HUES64 (cell line): ENCODE data around the gene WDR41.
"Not testable (repeated sequence)": the region's sequence is repeated elsewhere in the genome, so short reads cannot be mapped to it uniquely, and the experiment has no call there.

ENCODE experiments used
- H3K27ac ChIP-seq: 2 replicates; pipeline ENCODE4 v1.7.0; 2013; ENCODE audit warnings: low read depth, low read length, inconsistent platforms
- H3K27me3 ChIP-seq: 2 replicates; pipeline ENCODE4 v1.6.1; 2013; ENCODE audit warnings: mild to moderate bottlenecking, low read length; ENCODE audit not compliant: insufficient read depth
- H3K36me3 ChIP-seq: 2 replicates; pipeline ENCODE4 v1.6.1; 2013; ENCODE audit warnings: mild to moderate bottlenecking, low read length; ENCODE audit not compliant: insufficient read depth
- H3K4me1 ChIP-seq: 2 replicates; pipeline ENCODE4 v1.6.1; 2013; ENCODE audit warnings: mild to moderate bottlenecking, low read length, moderate library complexity; ENCODE audit not compliant: insufficient read depth
- H3K4me3 ChIP-seq: 2 replicates; pipeline ENCODE4 v1.5.1; 2013; ENCODE audit warnings: mild to moderate bottlenecking, low read length, moderate library complexity
- H3K9ac ChIP-seq: 2 replicates; pipeline ENCODE4 v1.6.1; 2013; ENCODE audit warnings: mild to moderate bottlenecking, low read depth, low read length
- H3K9me3 ChIP-seq: 2 replicates; pipeline ENCODE4 v1.6.1; 2013; ENCODE audit warnings: low read depth, low read length; ENCODE audit not compliant: insufficient read depth
- WGBS: fragments of 150-250, 120-280 bp; methylation state at CpG from one replicate; pipeline ENCODE4 v1.1.7; 2013; ENCODE audit warnings: missing lambda C conversion rate; 5-methylcytosine and 5-hydroxymethylcytosine counted together

WDR41 gene

GRCh38 chr5:77400645-77401044 lies 91.5 kb downstream of the WDR41 start:
- 100% methylated on average over 1 of the region's 1 CpG for WGBS
- H3K27ac ChIP-seq, result no peak overlapping the region
- no peak overlapping the region for H3K4me3 ChIP-seq
- no peaks in the 10 kb centered on the region for H3K36me3 ChIP-seq
- H3K27me3 ChIP-seq, result no peaks in the 10 kb centered on the region
- H3K9ac ChIP-seq, result no peak overlapping the region
- no peaks in the 10 kb centered on the region for H3K9me3 ChIP-seq
- H3K4me1 ChIP-seq, result peaks cover 7% of the 10 kb centered on the region; the same call in 1 of the 2 replicates

- Histone ChIP-seq H3K4me3 (no peak overlapping the region), H3K27me3 (no peaks in the 10 kb centered on the region), H3K36me3 (no peaks in the 10 kb centered on the region), H3K27ac (no peak overlapping the region), H3K9me3 (no peaks in the 10 kb centered on the region), H3K9ac (no peak overlapping the region), H3K4me1 (peaks cover 7% of the 10 kb centered on the region; the same call in 1 of the 2 replicates)
- WGBS, result 90% methylated on average over 8 of the region's 8 CpGs
Observed at GRCh38 chr5:77398896-77399295, 93.2 kb downstream of the WDR41 start.

- no peaks in the 10 kb centered on the region for H3K27me3 ChIP-seq
- no peaks in the 10 kb centered on the region for H3K9me3 ChIP-seq
- WGBS, result 95% methylated on average over 11 of the region's 13 CpGs
- no peak overlapping the region for H3K4me3 ChIP-seq
- H3K4me1 ChIP-seq, result peaks cover 7% of the 10 kb centered on the region; the same call in 1 of the 2 replicates
- no peak overlapping the region for H3K27ac ChIP-seq
- H3K36me3 ChIP-seq, result no peaks in the 10 kb centered on the region
- H3K9ac ChIP-seq, result no peak overlapping the region
Observed at GRCh38 chr5:77398458-77398857, 93.7 kb downstream of the WDR41 start.

GRCh38 chr5:77397686-77398292 lies 94.3 kb downstream of the WDR41 start:
- H3K4me3 ChIP-seq, result no peak overlapping the region
- WGBS, result 88% methylated on average over 5 of the region's 5 CpGs
- H3K27me3 ChIP-seq, result no peaks in the 10 kb centered on the region

GRCh38 chr5:77396017-77396416 lies 96.1 kb downstream of the WDR41 start:
- Histone ChIP-seq H3K36me3 (no peaks in the 10 kb centered on the region), H3K9me3 (no peaks in the 10 kb centered on the region), H3K27me3 (no peaks in the 10 kb centered on the region), H3K4me3 (no peak overlapping the region), H3K4me1 (peaks cover 7% of the 10 kb centered on the region; the same call in 1 of the 2 replicates), H3K9ac (no peak overlapping the region), H3K27ac (no peak overlapping the region)
- 92% methylated on average over 1 of the region's 1 CpG for whole genome bisulfite sequencing

More at GRCh38 chr5:77397686-77398292, 94.3 kb downstream of the WDR41 start:
- Histone ChIP-seq H3K27ac (no peak overlapping the region), H3K9ac (no peak overlapping the region), H3K9me3 (no peaks in the 10 kb centered on the region), H3K36me3 (no peaks in the 10 kb centered on the region), H3K4me1 (peaks cover 7% of the 10 kb centered on the region; the same call in 1 of the 2 replicates)

GRCh38 chr5:77394064-77394715 lies 97.9 kb downstream of the WDR41 start:
- no peak overlapping the region for H3K4me3 ChIP-seq
- no peaks in the 10 kb centered on the region for H3K36me3 ChIP-seq
- peaks cover 7% of the 10 kb centered on the region; the same call in 1 of the 2 replicates for H3K4me1 ChIP-seq
- H3K27ac ChIP-seq, result no peak overlapping the region
- WGBS, result 83% methylated on average over 3 of the region's 3 CpGs
- H3K9ac ChIP-seq, result no peak overlapping the region
- H3K27me3 ChIP-seq, result no peaks in the 10 kb centered on the region
- no peaks in the 10 kb centered on the region for H3K9me3 ChIP-seq

GRCh38 chr5:77391240-77391765 lies 100.8 kb downstream of the WDR41 start:
- H3K9me3 ChIP-seq, result no peaks in the 10 kb centered on the region
- H3K4me1 ChIP-seq, result peaks cover 6% of the 10 kb centered on the region; the same call in 1 of the 2 replicates
- H3K36me3 ChIP-seq, result no peaks in the 10 kb centered on the region
- 91% methylated on average over 10 of the region's 10 CpGs for WGBS
- no peaks in the 10 kb centered on the region for H3K27me3 ChIP-seq
- H3K9ac ChIP-seq, result no peak overlapping the region
- H3K4me3 ChIP-seq, result no peak overlapping the region
- no peak overlapping the region for H3K27ac ChIP-seq

GRCh38 chr5:77390795-77391194 lies 101.3 kb downstream of the WDR41 start:
- 96% methylated on average over 2 of the region's 2 CpGs for WGBS
- no peaks in the 10 kb centered on the region for H3K36me3 ChIP-seq
- H3K9ac ChIP-seq, result no peak overlapping the region
- peaks cover 1% of the 10 kb centered on the region; the same call in 1 of the 2 replicates for H3K4me1 ChIP-seq
- no peaks in the 10 kb centered on the region for H3K27me3 ChIP-seq
- H3K9me3 ChIP-seq, result no peaks in the 10 kb centered on the region
- H3K4me3 ChIP-seq, result no peak overlapping the region
- no peak overlapping the region for H3K27ac ChIP-seq

- Histone ChIP-seq H3K27ac (no peak overlapping the region), H3K9me3 (no peaks in the 10 kb centered on the region), H3K36me3 (no peaks in the 10 kb centered on the region), H3K27me3 (no peaks in the 10 kb centered on the region), H3K4me1 (no peaks in the 10 kb centered on the region), H3K4me3 (no peak overlapping the region), H3K9ac (no peak overlapping the region)
- WGBS, result 90% methylated on average over 3 of the region's 3 CpGs
Observed at GRCh38 chr5:77390221-77390620, 101.9 kb downstream of the WDR41 start.

- no peaks in the 10 kb centered on the region for H3K27me3 ChIP-seq
- H3K4me1 ChIP-seq, result no peaks in the 10 kb centered on the region
- no peaks in the 10 kb centered on the region for H3K9me3 ChIP-seq
- no peak overlapping the region for H3K9ac ChIP-seq
- no peak overlapping the region for H3K27ac ChIP-seq
- no peak overlapping the region for H3K4me3 ChIP-seq
- 87% methylated on average over 2 of the region's 2 CpGs for WGBS
- no peaks in the 10 kb centered on the region for H3K36me3 ChIP-seq
Observed at GRCh38 chr5:77389746-77390145, 102.4 kb downstream of the WDR41 start.

GRCh38 chr5:77386340-77386739 lies 105.8 kb downstream of the WDR41 start:
- not testable (repeated sequence) for H3K4me1 ChIP-seq, H3K9ac ChIP-seq, H3K27me3 ChIP-seq, H3K4me3 ChIP-seq, H3K27ac ChIP-seq, H3K36me3 ChIP-seq, H3K9me3 ChIP-seq
- 82% methylated on average over 1 of the region's 1 CpG for WGBS
